Lower lobe of right lung (tissue), 2 donors: ENCODE measurements around the gene SAMD4B. TPM values are rescaled to one million over a fixed set of nuclear protein-coding genes. Genes with fewer than 3 reads are reported as not detected.

ENCODE experiments used
- ATAC-seq, 2 donors: fragments of 200-7000 bp; cut with Tn5 transposase; one replicate each; pipeline ENCODE4 v1.9.1; 2020 to 2022; ENCODE audit warnings: mild to moderate bottlenecking in 2 of 2, moderate library complexity in 2 of 2
- DNase-seq: peaks from one replicate; pipeline ENCODE4 v3.0.0-alpha.2; 2020
- H3K27ac ChIP-seq: fragments of 200-600 bp; one replicate; pipeline ENCODE4 v1.8.0; 2022
- H3K27me3 ChIP-seq: fragments of 200-600 bp; one replicate; pipeline ENCODE4 v1.8.0; 2022; ENCODE audit warnings: low read depth
- H3K36me3 ChIP-seq: fragments of 200-600 bp; one replicate; pipeline ENCODE4 v1.8.0; 2022; ENCODE audit warnings: mild to moderate bottlenecking
- H3K4me1 ChIP-seq: fragments of 200-600 bp; one replicate; pipeline ENCODE4 v1.8.0; 2022
- H3K4me3 ChIP-seq: fragments of 200-600 bp; one replicate; pipeline ENCODE4 v1.8.0; 2022; ENCODE audit warnings: mild to moderate bottlenecking
- H3K9me3 ChIP-seq: fragments of 200-600 bp; one replicate; pipeline ENCODE4 v1.8.0; 2022
- CTCF ChIP-seq: fragments of 200-600 bp; IDR thresholded peaks from one replicate; pipeline ENCODE4 v1.8.0; 2022; ENCODE audit warnings: antibody characterized with exemption, mild to moderate bottlenecking
- intact Hi-C: fragments of 100-400 bp; cut with DNase I; formaldehyde crosslinking; loops from one replicate; pipeline ENCODE4 v1.11.0; 2022
- total RNA-seq: library from RNA; stranded (reverse); fragmentation: NEBNext Ultra II Directional; extraction: Animal tissue kit (Norgen Biotek cat#: 25700); gene quantifications from one replicate; pipeline ENCODE4 v1.2.1, GENCODE V29; 2021
- donor health status: DM: no; HTN: yes; CAD: no; lungs with severe emphysema.

The SAMD4B gene
- total RNA-seq, 1 donor from 2014 or later, result 74.4 TPM

DNA sequence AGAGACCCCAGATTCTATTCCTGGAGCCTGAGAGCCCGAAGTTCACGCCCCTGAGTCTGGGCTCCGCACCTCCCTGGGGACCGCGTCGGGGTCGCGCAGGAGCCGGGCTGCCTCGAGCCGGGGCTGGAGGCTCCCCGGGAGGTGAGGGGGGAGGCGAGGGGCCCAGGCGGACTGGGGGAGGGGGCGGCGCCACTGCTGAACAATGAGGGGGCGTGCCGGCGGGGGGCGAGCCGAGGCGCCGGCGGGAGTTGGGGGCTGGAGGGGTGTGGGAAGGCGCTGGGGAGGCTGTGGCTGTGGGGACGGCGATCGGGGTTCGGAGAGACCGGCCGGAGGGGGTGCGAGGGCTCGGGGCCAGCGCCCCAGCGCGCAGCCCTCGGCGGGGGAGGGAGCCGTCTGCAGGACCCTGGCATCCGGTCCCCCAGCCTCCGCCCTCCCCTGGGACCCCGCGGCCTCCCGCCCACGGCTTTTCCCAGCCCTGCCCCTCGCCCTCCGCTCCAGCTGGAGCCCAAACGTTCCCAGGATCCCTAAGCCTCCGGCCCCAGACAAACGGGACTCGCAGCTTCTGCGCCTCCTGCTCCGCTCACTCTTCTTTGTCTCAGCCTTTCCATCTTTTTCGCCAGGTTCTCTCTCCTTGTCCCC is 71.2 kb downstream of the SAMD4B start:
- peaks cover 31% of the 10 kb centered on the region for H3K4me1 ChIP-seq
- peak; percentile 69 for DNase-seq
- H3K4me3 ChIP-seq, result peak overlapping the region; percentile 97
- peaks cover 15% of the 10 kb centered on the region for H3K36me3 ChIP-seq
- H3K9me3 ChIP-seq, result no peaks in the 10 kb centered on the region
- peak in 1 of 2 donors; percentile 1 for ATAC-seq
- peak overlapping the region; percentile 100 for H3K27ac ChIP-seq
- intact Hi-C loops, result no loop called here
- no peak for TF ChIP-seq CTCF
- H3K27me3 ChIP-seq, result no peaks in the 10 kb centered on the region

DNA sequence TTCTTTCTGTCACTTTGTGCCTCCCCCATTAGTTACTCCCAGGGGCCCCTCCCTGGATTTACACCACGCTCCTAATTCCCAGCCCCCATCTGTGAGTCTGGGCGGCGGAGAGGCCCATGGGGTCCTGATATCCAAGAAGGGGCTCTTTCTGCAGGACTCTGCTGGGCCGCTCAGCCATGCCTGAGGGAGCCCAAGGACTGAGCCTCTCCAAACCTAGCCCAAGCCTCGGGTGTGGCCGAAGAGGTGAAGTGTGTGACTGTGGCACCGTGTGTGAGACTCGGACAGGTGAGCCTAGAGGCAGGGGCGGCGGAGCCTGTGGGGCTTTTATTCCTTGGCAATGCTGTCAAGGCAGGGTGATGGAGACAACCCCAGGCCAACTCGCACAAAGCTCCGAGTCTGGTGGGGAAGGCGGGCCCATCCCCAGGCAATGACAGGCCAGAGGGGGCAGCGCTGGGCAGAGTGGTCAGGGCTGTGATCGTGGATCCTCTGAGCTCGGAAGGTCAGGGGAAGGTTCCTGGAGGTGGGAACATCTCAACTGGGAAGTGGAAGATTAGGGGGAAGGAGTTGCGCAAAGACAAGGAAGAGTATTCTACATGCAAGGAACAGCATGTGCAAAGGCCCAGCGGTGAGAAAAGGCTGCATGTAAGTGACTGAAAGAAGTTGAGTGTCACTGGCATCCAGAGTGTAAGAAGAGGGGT is 71.8 kb downstream of the SAMD4B start:
- peaks cover 16% of the 10 kb centered on the region for H3K36me3 ChIP-seq
- H3K4me1 ChIP-seq, result peaks cover 31% of the 10 kb centered on the region
- H3K9me3 ChIP-seq, result no peaks in the 10 kb centered on the region
- peak; percentile 18 for TF ChIP-seq CTCF
- H3K4me3 ChIP-seq, result peak overlapping the region; percentile 97
- H3K27me3 ChIP-seq, result no peaks in the 10 kb centered on the region
- no peak for ATAC-seq
- intact Hi-C loops, result no loop called here
- DNase-seq, result no peak
- peak overlapping the region; percentile 100 for H3K27ac ChIP-seq

DNA sequence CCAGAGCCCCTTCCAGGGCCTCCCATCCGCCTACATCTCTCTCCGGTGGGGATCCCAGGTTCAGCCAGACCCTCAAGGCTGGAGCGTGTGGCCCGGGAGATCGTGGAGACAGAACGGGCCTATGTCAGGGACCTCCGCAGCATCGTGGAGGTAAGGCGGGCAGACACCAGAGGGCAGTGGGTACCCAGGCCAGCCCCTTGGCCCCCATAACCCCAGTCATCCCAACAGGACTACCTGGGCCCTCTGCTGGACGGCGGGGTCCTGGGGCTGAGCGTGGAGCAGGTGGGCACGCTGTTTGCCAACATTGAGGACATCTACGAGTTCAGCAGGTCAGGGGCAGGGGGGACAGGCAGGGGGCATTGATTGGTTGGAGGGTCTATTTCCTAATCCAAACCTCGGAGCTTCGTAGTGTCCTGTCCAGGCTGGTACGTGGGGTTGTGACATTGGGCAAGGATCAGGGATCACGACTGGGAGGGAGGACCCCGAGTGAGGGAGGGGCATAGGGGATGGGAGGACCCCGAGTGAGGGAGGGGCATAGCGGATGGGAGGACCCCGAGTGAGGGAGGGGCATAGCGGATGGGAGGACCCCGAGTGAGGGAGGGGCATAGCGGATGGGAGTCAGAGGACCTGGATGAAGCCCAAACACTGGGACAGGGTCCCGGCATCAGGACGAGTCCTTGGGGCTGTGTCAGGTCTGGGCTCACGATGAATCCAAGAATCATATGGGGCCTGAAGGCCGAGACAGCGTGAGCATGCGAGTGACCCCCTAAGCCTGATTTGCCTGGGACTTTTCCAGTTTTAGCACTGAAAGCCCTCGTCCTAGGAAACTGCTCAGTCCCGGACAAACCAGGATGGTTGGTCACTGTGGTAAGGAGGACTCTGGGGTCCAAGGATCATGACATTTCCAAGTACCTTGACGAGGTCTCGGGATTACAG is 73.2 kb downstream of the SAMD4B start:
- DNase-seq, result no peak
- Histone ChIP-seq H3K4me1 (peaks cover 31% of the 10 kb centered on the region), H3K27ac (peak overlapping the region; percentile 100), H3K4me3 (peak overlapping the region; percentile 97), H3K27me3 (no peaks in the 10 kb centered on the region), H3K36me3 (peaks cover 22% of the 10 kb centered on the region), H3K9me3 (no peaks in the 10 kb centered on the region)
- ATAC-seq, result no peak
- intact Hi-C loops, result no loop called here
- TF ChIP-seq CTCF, result no peak

GRCh38 chr19:39416152-39417120 is 74.2 kb downstream of the SAMD4B start:
- Histone ChIP-seq H3K9me3 (no peaks in the 10 kb centered on the region), H3K27ac (no peak overlapping the region), H3K27me3 (no peaks in the 10 kb centered on the region), H3K4me3 (no peak overlapping the region), H3K36me3 (peaks cover 32% of the 10 kb centered on the region), H3K4me1 (peaks cover 20% of the 10 kb centered on the region)
- intact Hi-C loops, result no loop called here
- TF ChIP-seq CTCF, result no peak
- ATAC-seq, result no peak
- no peak for DNase-seq
